Right lobe of liver (tissue), 6 donors: ENCODE results near the gene VPS37C. TPM values are rescaled to one million over a fixed set of nuclear protein-coding genes. Genes with fewer than 3 reads are reported as not detected.

Experiments
- ATAC-seq, 4 donors: fragments of 200-7000 bp; cut with Tn5 transposase; one replicate each; pipeline ENCODE4 v1.9.1; 2020; ENCODE audit warnings: mild to moderate bottlenecking in 4 of 4, moderate library complexity in 4 of 4
- DNase-seq, 3 donors: peaks; one replicate each; pipeline ENCODE4 v3.0.0-alpha.2; 2020
- H3K27ac ChIP-seq, 3 donors: fragments of 200-600 bp; one replicate each; pipeline ENCODE4 v1.8.0; 2022
- H3K27me3 ChIP-seq, 2 donors: fragments of 200-600 bp; one replicate each; pipeline ENCODE4 v1.8.0; 2022
- H3K36me3 ChIP-seq, 4 donors: fragments of 200-600 bp; sonication (generic) in 1 of 4; one replicate each; pipeline versions ENCODE4 v1.5.1 to v1.8.0; 2017 to 2022; ENCODE audit warnings: control low read depth in 1 of 4
- H3K4me1 ChIP-seq, 4 donors: fragments of 200-600 bp; sonication (generic) in 1 of 4; one replicate each; pipeline versions ENCODE4 v1.5.1 to v1.8.0; 2017 to 2022; ENCODE audit warnings: control low read depth in 1 of 4
- H3K4me3 ChIP-seq, 3 donors: fragments of 200-600 bp; one replicate each; pipeline ENCODE4 v1.8.0; 2022
- H3K9me3 ChIP-seq, 4 donors: fragments of 200-600 bp; sonication (generic) in 1 of 4; one replicate each; pipeline versions ENCODE4 v1.5.1 to v1.8.0; 2017 to 2022; ENCODE audit warnings: control low read depth in 1 of 4
- POLR2A ChIP-seq: fragments of 450-650 bp; IDR thresholded peaks from one replicate; pipeline ENCODE4 v1.6.1; 2017; ENCODE audit warnings: antibody characterized with exemption, mild to moderate bottlenecking
- WGBS: methylation state at CpG from one replicate; pipeline ENCODE4 v1.1.6; 2018; ENCODE audit warnings: low coverage, low lambda C conversion rate; ENCODE audit not compliant: insufficient coverage; ENCODE audit errors: missing lambda C conversion rate; 5-methylcytosine and 5-hydroxymethylcytosine counted together
- intact Hi-C, 2 donors: fragments of 100-400 bp; cut with DNase I; formaldehyde crosslinking; loops; one replicate each; pipeline versions ENCODE4 v1.11.2 to v1.14.1; 2022
- total RNA-seq, 6 experiments: library from RNA; depleted of rRNA in 2 of 6; stranded (reverse); fragments of >200 nt in 2 of 6; fragmentation: NEBNext Ultra II Directional in 3 of 6; extraction: Animal tissue kit (Norgen Biotek cat#: 25700) in 3 of 6; gene quantifications; one replicate each; pipeline versions ENCODE4 v1.1.0 to v1.2.4, GENCODE V29; 2016 to 2023
- TF ChIP-seq, protein P1 (sequence below), 4 donors: fragments of 200-600 bp in 3 of 4; fragments of 450-650 bp in 1 of 4; IDR thresholded peaks; one replicate each; pipeline versions ENCODE4 v1.5.1 to v1.8.0; 2016 to 2022; ENCODE audit warnings: antibody characterized with exemption in 4 of 4, mild to moderate bottlenecking in 2 of 4
- donor health status: DM: no; HTN: yes; CAD: no.
- donor health status: DM: no; HTN: no; CAD: no.
- donor health status: DM: no; HTN: no; CAD: no.
- donor health status: DM: no; HTN: yes; CAD: no.
- donor health status: DM: no; HTN: yes; CAD: no.

Gene VPS37C
- total RNA-seq, 6 experiments from 2014 or later: 4.6 to 7.6 (median 6.0) TPM

GRCh38 chr11:61160487-61161189, 588 bp downstream of the VPS37C start:
- Histone ChIP-seq H3K4me3 (peak overlapping the region; percentile 63 to 95 (median 86)), H3K36me3 (no peaks in the 10 kb centered on the region), H3K27me3 (no peaks in the 10 kb centered on the region), H3K4me1 (peaks cover 0 to 9% (median 4%) of the 10 kb centered on the region in 4 donors), H3K9me3 (no peaks in the 10 kb centered on the region), H3K27ac (peak overlapping the region; percentile 87 to 93 (median 89))
- intact Hi-C loops: no loop called here
- TF ChIP-seq, protein P1, sequence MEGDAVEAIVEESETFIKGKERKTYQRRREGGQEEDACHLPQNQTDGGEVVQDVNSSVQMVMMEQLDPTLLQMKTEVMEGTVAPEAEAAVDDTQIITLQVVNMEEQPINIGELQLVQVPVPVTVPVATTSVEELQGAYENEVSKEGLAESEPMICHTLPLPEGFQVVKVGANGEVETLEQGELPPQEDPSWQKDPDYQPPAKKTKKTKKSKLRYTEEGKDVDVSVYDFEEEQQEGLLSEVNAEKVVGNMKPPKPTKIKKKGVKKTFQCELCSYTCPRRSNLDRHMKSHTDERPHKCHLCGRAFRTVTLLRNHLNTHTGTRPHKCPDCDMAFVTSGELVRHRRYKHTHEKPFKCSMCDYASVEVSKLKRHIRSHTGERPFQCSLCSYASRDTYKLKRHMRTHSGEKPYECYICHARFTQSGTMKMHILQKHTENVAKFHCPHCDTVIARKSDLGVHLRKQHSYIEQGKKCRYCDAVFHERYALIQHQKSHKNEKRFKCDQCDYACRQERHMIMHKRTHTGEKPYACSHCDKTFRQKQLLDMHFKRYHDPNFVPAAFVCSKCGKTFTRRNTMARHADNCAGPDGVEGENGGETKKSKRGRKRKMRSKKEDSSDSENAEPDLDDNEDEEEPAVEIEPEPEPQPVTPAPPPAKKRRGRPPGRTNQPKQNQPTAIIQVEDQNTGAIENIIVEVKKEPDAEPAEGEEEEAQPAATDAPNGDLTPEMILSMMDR (IDR thresholded peaks at IDR 0.05): no peak
- no peak for TF ChIP-seq POLR2A
- DNase-seq: no peak
- peak in 1 of 4 donors; percentile 13 for ATAC-seq
- 23% methylated on average over 14 of the region's 25 CpGs for whole genome bisulfite sequencing

- H3K27me3 ChIP-seq: no peaks in the 10 kb centered on the region
- H3K36me3 ChIP-seq: no peaks in the 10 kb centered on the region
- peak overlapping the region in 1 of 3 donors; percentile 27 for H3K27ac ChIP-seq
- TF ChIP-seq, protein P1 (IDR thresholded peaks at IDR 0.05): no peak
- no peak for TF ChIP-seq POLR2A
- no peak overlapping the region for H3K4me3 ChIP-seq
- H3K9me3 ChIP-seq: no peaks in the 10 kb centered on the region
- 40% methylated on average over 3 of the region's 3 CpGs for WGBS
- ATAC-seq (peak in 1 of 4 donors; percentile 9), DNase-seq (no peak)
- peaks cover 0 to 9% (median 4%) of the 10 kb centered on the region in 4 donors for H3K4me1 ChIP-seq
- intact Hi-C loops: no loop called here
These were observed 2.4 kb downstream of the VPS37C start for GRCh38 chr11:61158691-61159381.

GRCh38 chr11:61157743-61158142, 3.5 kb downstream of the VPS37C start:
- intact Hi-C loops: no loop called here
- no peak for ATAC-seq
- H3K27ac ChIP-seq: no peak overlapping the region

DNA sequence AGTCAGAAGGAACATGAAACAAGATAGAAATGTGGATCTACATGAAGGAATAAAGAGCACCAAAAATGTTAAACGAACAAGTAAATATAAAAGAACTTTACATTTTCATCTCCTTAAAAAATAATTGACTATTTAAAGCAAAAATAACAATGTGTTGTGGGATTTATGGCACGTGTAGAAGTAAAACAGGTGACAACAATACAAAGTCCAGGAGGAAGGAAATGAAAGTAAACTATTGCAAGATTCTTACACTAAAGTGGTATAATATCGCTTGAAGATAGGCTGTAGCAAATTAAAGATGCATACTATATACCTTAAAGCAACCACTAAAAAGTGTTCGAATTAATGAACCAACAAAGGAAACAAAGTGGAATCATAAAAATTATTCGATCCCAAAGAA, 5.5 kb downstream of the VPS37C start:
- Histone ChIP-seq H3K27ac (no peak overlapping the region), H3K9me3 (no peaks in the 10 kb centered on the region), H3K4me1 (peaks cover 0 to 23% (median 0%) of the 10 kb centered on the region in 4 donors), H3K36me3 (no peaks in the 10 kb centered on the region), H3K27me3 (no peaks in the 10 kb centered on the region), H3K4me3 (no peak overlapping the region)
- WGBS: 75% methylated on average over 5 of the region's 5 CpGs
- intact Hi-C loops: no loop called here
- DNase-seq: no peak
- no peak for ATAC-seq
- TF ChIP-seq, protein P1 (IDR thresholded peaks at IDR 0.05): no peak
- no peak for TF ChIP-seq POLR2A

More at GRCh38 chr11:61157743-61158142, 3.5 kb downstream of the VPS37C start:
- H3K4me1 ChIP-seq: peaks cover 0 to 9% (median 4%) of the 10 kb centered on the region in 4 donors
- H3K27me3 ChIP-seq: no peaks in the 10 kb centered on the region
- TF ChIP-seq POLR2A: no peak
- TF ChIP-seq, protein P1 (IDR thresholded peaks at IDR 0.05): no peak
- 50% methylated on average over 3 of the region's 3 CpGs for WGBS
- no peak overlapping the region for H3K4me3 ChIP-seq
- H3K36me3 ChIP-seq: no peaks in the 10 kb centered on the region
- no peak for DNase-seq
- H3K9me3 ChIP-seq: no peaks in the 10 kb centered on the region
